ENCODE data around the gene NT5M. TPM values are rescaled to one million over a fixed set of nuclear protein-coding genes. Genes with fewer than 3 reads are reported as not detected.

NT5M gene
- total RNA-seq, 3 donors from 2014 or later = 1.0 to 4.6 (median 2.9) TPM

DNA sequence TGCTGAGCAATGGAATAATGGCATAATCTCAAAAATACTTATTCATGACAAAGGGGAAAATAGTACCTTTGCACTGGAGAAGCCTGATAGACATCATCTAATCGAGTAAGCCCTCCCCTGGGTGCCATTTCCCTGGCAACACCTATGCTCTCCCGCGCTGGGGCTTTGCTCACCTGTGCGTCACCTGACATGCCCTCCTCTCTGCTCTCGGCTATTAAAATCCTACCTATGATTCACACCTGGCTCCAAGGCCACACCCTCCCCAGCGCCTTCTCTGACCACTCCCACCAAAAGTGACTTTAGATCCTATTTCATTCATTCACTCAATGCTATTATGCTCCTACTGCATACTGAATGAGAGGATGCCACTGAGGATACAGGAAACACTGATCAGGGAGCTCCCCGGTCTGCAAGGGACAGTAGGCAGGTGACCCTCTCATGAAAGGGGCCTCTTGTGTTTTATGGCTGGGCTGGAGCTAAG lies 83.9 kb downstream of the NT5M start:
- TF ChIP-seq POLR2AphosphoS5 (IDR thresholded peaks at IDR 0.05) = no peak
- TF ChIP-seq, protein P1, sequence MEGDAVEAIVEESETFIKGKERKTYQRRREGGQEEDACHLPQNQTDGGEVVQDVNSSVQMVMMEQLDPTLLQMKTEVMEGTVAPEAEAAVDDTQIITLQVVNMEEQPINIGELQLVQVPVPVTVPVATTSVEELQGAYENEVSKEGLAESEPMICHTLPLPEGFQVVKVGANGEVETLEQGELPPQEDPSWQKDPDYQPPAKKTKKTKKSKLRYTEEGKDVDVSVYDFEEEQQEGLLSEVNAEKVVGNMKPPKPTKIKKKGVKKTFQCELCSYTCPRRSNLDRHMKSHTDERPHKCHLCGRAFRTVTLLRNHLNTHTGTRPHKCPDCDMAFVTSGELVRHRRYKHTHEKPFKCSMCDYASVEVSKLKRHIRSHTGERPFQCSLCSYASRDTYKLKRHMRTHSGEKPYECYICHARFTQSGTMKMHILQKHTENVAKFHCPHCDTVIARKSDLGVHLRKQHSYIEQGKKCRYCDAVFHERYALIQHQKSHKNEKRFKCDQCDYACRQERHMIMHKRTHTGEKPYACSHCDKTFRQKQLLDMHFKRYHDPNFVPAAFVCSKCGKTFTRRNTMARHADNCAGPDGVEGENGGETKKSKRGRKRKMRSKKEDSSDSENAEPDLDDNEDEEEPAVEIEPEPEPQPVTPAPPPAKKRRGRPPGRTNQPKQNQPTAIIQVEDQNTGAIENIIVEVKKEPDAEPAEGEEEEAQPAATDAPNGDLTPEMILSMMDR (IDR thresholded peaks at IDR 0.05) = no peak
- no peak for TF ChIP-seq POLR2A (IDR thresholded peaks at IDR 0.05)
- H3K27me3 ChIP-seq = no peaks in the 10 kb centered on the region
- no peaks in the 10 kb centered on the region for H3K4me1 ChIP-seq
- intact Hi-C loops (cut with DNase I; ENCODE audit: low total_unique reads) = no loop called here
- DNase-seq (ENCODE audit: low spot score in 2 of 2) = no peak
- H3K36me3 ChIP-seq = no peaks in the 10 kb centered on the region
- no peak overlapping the region for H3K4me3 ChIP-seq
- no peaks in the 10 kb centered on the region for H3K9me3 ChIP-seq
- H3K27ac ChIP-seq = peak overlapping the region in 1 of 2 donors; percentile 25

- Histone ChIP-seq H3K27ac (no peak overlapping the region), H3K36me3 (no peaks in the 10 kb centered on the region), H3K4me1 (no peaks in the 10 kb centered on the region), H3K27me3 (no peaks in the 10 kb centered on the region), H3K9me3 (no peaks in the 10 kb centered on the region), H3K4me3 (no peak overlapping the region)
- intact Hi-C loops (cut with DNase I; ENCODE audit: low total_unique reads) = no loop called here
- TF ChIP-seq, protein P1 (IDR thresholded peaks at IDR 0.05) = peak; percentile 10 to 42 (median 37)
- TF ChIP-seq POLR2AphosphoS5 (IDR thresholded peaks at IDR 0.05) = no peak
- DNase-seq (ENCODE audit: low spot score in 2 of 2) = no peak
These were observed 84.6 kb downstream of the NT5M start for GRCh38 chr17:17387498-17388362.

- DNase-seq (ENCODE audit: low spot score in 2 of 2) = no peak
- Histone ChIP-seq H3K27ac (peak overlapping the region in 1 of 2 donors; percentile 10), H3K4me3 (no peak overlapping the region), H3K27me3 (no peaks in the 10 kb centered on the region), H3K4me1 (no peaks in the 10 kb centered on the region), H3K36me3 (no peaks in the 10 kb centered on the region), H3K9me3 (no peaks in the 10 kb centered on the region)
- TF ChIP-seq, protein P1 (IDR thresholded peaks at IDR 0.05) = no peak
- no peak for TF ChIP-seq POLR2AphosphoS5 (IDR thresholded peaks at IDR 0.05)
- no peak for TF ChIP-seq POLR2A (IDR thresholded peaks at IDR 0.05)
- intact Hi-C loops (cut with DNase I; ENCODE audit: low total_unique reads) = no loop called here
These were observed 85.7 kb downstream of the NT5M start for GRCh38 chr17:17388657-17389496.

GRCh38 chr17:17391668-17392370 lies 88.6 kb downstream of the NT5M start:
- Histone ChIP-seq H3K9me3 (no peaks in the 10 kb centered on the region), H3K27ac (no peak overlapping the region), H3K36me3 (no peaks in the 10 kb centered on the region), H3K4me1 (no peaks in the 10 kb centered on the region), H3K4me3 (no peak overlapping the region), H3K27me3 (no peaks in the 10 kb centered on the region)
- TF ChIP-seq POLR2AphosphoS5 (IDR thresholded peaks at IDR 0.05) (no peak), POLR2A (IDR thresholded peaks at IDR 0.05) (no peak)
- TF ChIP-seq, protein P1 (IDR thresholded peaks at IDR 0.05) = no peak
- DNase-seq (ENCODE audit: low spot score in 2 of 2) = no peak
- intact Hi-C loops (cut with DNase I; ENCODE audit: low total_unique reads) = no loop called here

All from breast epithelium (tissue), 4 donors.